Breast epithelium (tissue), 3 donors: ENCODE measurements around the gene ERICH3.

Source experiments
- CTCF ChIP-seq, 3 donors: fragments of 450-650 bp; IDR thresholded peaks; one replicate each; pipeline ENCODE4 v1.5.1; 2016 to 2017; ENCODE audit warnings: antibody characterized with exemption in 3 of 3, mild to moderate bottlenecking in 3 of 3, moderate library complexity in 3 of 3
- POLR2AphosphoS5 ChIP-seq, 3 donors: sonication (generic); formaldehyde crosslinking; IDR thresholded peaks; one replicate each; pipeline ENCODE4 v1.6.1; 2017; ENCODE audit warnings: antibody characterized with exemption in 3 of 3

- TF ChIP-seq POLR2AphosphoS5 (IDR thresholded peaks at IDR 0.05), result no peak
- no peak for TF ChIP-seq CTCF (IDR thresholded peaks at IDR 0.05)
These were observed 124.4 kb downstream of the ERICH3 start for GRCh38 chr1:74548961-74549750.
